DOHH2 (cell line): ENCODE data around the gene COL2A1.
A peak's percentile ranks its signal among the peaks of the same experiment; 100 is the strongest.

ENCODE experiments used
- H3F3A ChIP-seq: fragments of 200-600 bp; sonication (generic), shearing (Covaris generic); 2 replicates; pipeline ENCODE4 v1.6.0; 2016; ENCODE audit warnings: antibody characterized with exemption, mild to moderate bottlenecking; ENCODE audit not compliant: control insufficient read depth, insufficient read depth
- H3K27ac ChIP-seq: fragments of 200-600 bp; sonication (generic); 2 replicates; pipeline ENCODE4 v1.5.1; 2014; ENCODE audit warnings: low read depth, mild to moderate bottlenecking, low read length, moderate library complexity
- H3K27me3 ChIP-seq: fragments of 200-600 bp; sonication (generic); 2 replicates; pipeline ENCODE4 v1.6.1; 2014; ENCODE audit warnings: mild to moderate bottlenecking, low read length, mixed read lengths; ENCODE audit not compliant: control insufficient read depth
- H3K36me3 ChIP-seq: fragments of 200-600 bp; sonication (generic); 2 replicates; pipeline ENCODE4 v1.6.1; 2014; ENCODE audit warnings: mild to moderate bottlenecking, low read length, moderate library complexity, mixed read lengths; ENCODE audit not compliant: control insufficient read depth
- H3K4me1 ChIP-seq: fragments of 200-600 bp; sonication (generic); 2 replicates; pipeline ENCODE4 v1.6.1; 2014; ENCODE audit warnings: mild to moderate bottlenecking, low read length, mixed read lengths; ENCODE audit not compliant: control insufficient read depth
- H3K4me2 ChIP-seq: fragments of 200-600 bp; sonication (generic); 2 replicates; pipeline ENCODE4 v1.6.0; 2014; ENCODE audit warnings: mild to moderate bottlenecking, low read length, moderate library complexity
- H3K4me3 ChIP-seq: fragments of 200-600 bp; sonication (generic); 2 replicates; pipeline ENCODE4 v1.5.1; 2014; ENCODE audit warnings: mild to moderate bottlenecking, low read length, mixed read lengths
- H3K79me2 ChIP-seq: fragments of 200-600 bp; sonication (generic); 2 replicates; pipeline ENCODE4 v1.6.1; 2014; ENCODE audit warnings: mild to moderate bottlenecking, low read length, mixed read lengths; ENCODE audit not compliant: control insufficient read depth
- H3K9me2 ChIP-seq: fragments of 200-600 bp; sonication (generic); replicated peaks from 2 replicates; pipeline ENCODE4 v1.6.1; 2014; ENCODE audit warnings: mild to moderate bottlenecking, low read length, mixed read lengths; ENCODE audit not compliant: control insufficient read depth
- H3K9me3 ChIP-seq: fragments of 200-600 bp; sonication (generic); 2 replicates; pipeline ENCODE4 v1.6.1; 2014; ENCODE audit warnings: antibody characterized with exemption, low read length, mixed read lengths; ENCODE audit not compliant: control insufficient read depth, insufficient read depth
- H4K20me1 ChIP-seq: fragments of 200-600 bp; sonication (generic); 2 replicates; pipeline ENCODE4 v1.6.0; 2014; ENCODE audit warnings: low read depth, mild to moderate bottlenecking, antibody characterized with exemption, low read length, moderate library complexity; ENCODE audit not compliant: control insufficient read depth, insufficient read depth
- CTCF ChIP-seq: fragments of 200-600 bp; sonication (generic); IDR thresholded peaks from one replicate; pipeline ENCODE4 v1.5.1; 2014; ENCODE audit warnings: antibody characterized with exemption, mild to moderate bottlenecking, low read depth, low read length; ENCODE audit not compliant: poor library complexity, severe bottlenecking
- EZH2phosphoT487 ChIP-seq: fragments of 200-600 bp; sonication (generic); IDR thresholded peaks from 2 replicates; pipeline ENCODE4 v1.6.1; 2017; ENCODE audit warnings: borderline replicate concordance, mild to moderate bottlenecking, antibody characterized with exemption, low read length, moderate library complexity, mixed read lengths

Gene COL2A1

GRCh38 chr12:47969845-47970244 is 34.4 kb downstream of the COL2A1 start:
- Histone ChIP-seq H4K20me1 (0 out of 2 replicates have a peak, but pooled peaks cover 4% of the 10 kb centered on the region), H3K36me3 (peaks cover 53% of the 10 kb centered on the region), H3K27me3 (no peaks in the 10 kb centered on the region), H3K4me2 (no peak overlapping the region), H3K27ac (no peak overlapping the region), H3F3A (peaks cover 11% of the 10 kb centered on the region), H3K79me2 (peaks cover 12% of the 10 kb centered on the region), H3K9me3 (no peaks in the 10 kb centered on the region), H3K4me1 (peaks cover 17% of the 10 kb centered on the region), H3K4me3 (no peak overlapping the region), H3K9me2 (no peaks in the 10 kb centered on the region)
- TF ChIP-seq CTCF = no peak

GRCh38 chr12:47967461-47968321 is 36.6 kb downstream of the COL2A1 start:
- no peaks in the 10 kb centered on the region for H3K27me3 ChIP-seq
- no peak overlapping the region for H3K4me3 ChIP-seq
- no peak for TF ChIP-seq CTCF
- TF ChIP-seq EZH2phosphoT487 = no peak
- H3K4me1 ChIP-seq = peaks cover 31% of the 10 kb centered on the region
- H4K20me1 ChIP-seq = 0 out of 2 replicates have a peak, but pooled peaks cover 4% of the 10 kb centered on the region
- H3K4me2 ChIP-seq = no peak overlapping the region
- no peaks in the 10 kb centered on the region for H3K9me3 ChIP-seq
- peaks cover 11% of the 10 kb centered on the region for H3F3A ChIP-seq
- peaks cover 62% of the 10 kb centered on the region for H3K36me3 ChIP-seq
- no peak overlapping the region for H3K27ac ChIP-seq
- no peaks in the 10 kb centered on the region for H3K9me2 ChIP-seq
- H3K79me2 ChIP-seq = peaks cover 26% of the 10 kb centered on the region

- peak overlapping the region; percentile 79 for H3K4me2 ChIP-seq
These were observed 38.7 kb downstream of the COL2A1 start for GRCh38 chr12:47965581-47965980.

More at GRCh38 chr12:47965581-47965980, 38.7 kb downstream of the COL2A1 start:
- Histone ChIP-seq H4K20me1 (0 out of 2 replicates have a peak, but pooled peaks cover 4% of the 10 kb centered on the region), H3K27ac (no peak overlapping the region), H3K4me3 (peak overlapping the region; percentile 79), H3K9me2 (no peaks in the 10 kb centered on the region), H3K36me3 (peaks cover 62% of the 10 kb centered on the region), H3K9me3 (no peaks in the 10 kb centered on the region), H3F3A (peaks cover 11% of the 10 kb centered on the region), H3K4me1 (peaks cover 33% of the 10 kb centered on the region), H3K79me2 (peaks cover 26% of the 10 kb centered on the region), H3K27me3 (no peaks in the 10 kb centered on the region)
- TF ChIP-seq EZH2phosphoT487 (no peak), CTCF (no peak)
